Left lung (tissue), 10 donors: ENCODE measurements around the gene PCF11. TPM values are rescaled to one million over a fixed set of nuclear protein-coding genes. Genes with fewer than 3 reads are reported as not detected.

Experiments
- ATAC-seq: fragments of 200-7000 bp; cut with Tn5 transposase; one replicate; pipeline ENCODE4 v1.9.1; 2020; ENCODE audit warnings: moderate library complexity
- DNase-seq, 4 donors: peaks; one replicate each; pipeline ENCODE4 v3.0.0-alpha.2; 2013 to 2020
- H3K27ac ChIP-seq, 2 donors: fragments of 200-600 bp; sonication (generic) in 1 of 2; one replicate each; pipeline versions ENCODE4 v1.5.0 to v1.8.0; 2020 to 2021
- H3K27me3 ChIP-seq, 2 donors: fragments of 200-600 bp; sonication (generic) in 1 of 2; one replicate each; pipeline versions ENCODE4 v1.5.0 to v1.8.0; 2020 to 2021
- H3K36me3 ChIP-seq, 2 donors: fragments of 200-600 bp; sonication (generic) in 1 of 2; one replicate each; pipeline versions ENCODE4 v1.5.0 to v1.8.0; 2020 to 2021
- H3K4me1 ChIP-seq, 2 donors: fragments of 200-600 bp; one replicate each; pipeline ENCODE4 v1.8.0; 2021
- H3K4me3 ChIP-seq, 2 donors: fragments of 200-600 bp; sonication (generic) in 1 of 2; one replicate each; pipeline versions ENCODE4 v1.5.0 to v1.8.0; 2020 to 2021; ENCODE audit warnings: mild to moderate bottlenecking in 1 of 2
- H3K9me3 ChIP-seq, 2 donors: fragments of 200-600 bp; sonication (generic) in 1 of 2; one replicate each; pipeline versions ENCODE4 v1.5.0 to v1.8.0; 2020 to 2021
- intact Hi-C, 2 donors: fragments of 100-400 bp; cut with DNase I; formaldehyde crosslinking; loops; one replicate each; pipeline versions ENCODE4 v1.11.2 to v1.14.2; 2022
- polyA plus RNA-seq, 6 donors: library from polyadenylated mRNA; unstranded; fragments of 120-200 nt; gene quantifications; one replicate each; pipeline ENCODE4 v1.2.1, GENCODE V29; 2013; ENCODE audit not compliant: insufficient read length in 6 of 6
- total RNA-seq, 2 donors: library from RNA; stranded (reverse); fragmentation: NEBNext Ultra II Directional; extraction: Animal tissue kit (Norgen Biotek cat#: 25700); gene quantifications; one replicate each; pipeline ENCODE4 v1.2.1, GENCODE V29; 2021
- TF ChIP-seq, protein P1 (sequence below), 2 donors: fragments of 200-600 bp; sonication (generic) in 1 of 2; IDR thresholded peaks; one replicate each; pipeline versions ENCODE4 v1.5.0 to v1.8.0; 2021; ENCODE audit warnings: antibody characterized with exemption in 2 of 2
- donor health status: DM: no; HTN: yes; CAD: no.
- donor health status: DM: no; HTN: no; CAD: no.

Gene PCF11
- total and polyA plus RNA-seq, 8 donors: 35.8 to 91.1 (median 80.5) TPM

DNA sequence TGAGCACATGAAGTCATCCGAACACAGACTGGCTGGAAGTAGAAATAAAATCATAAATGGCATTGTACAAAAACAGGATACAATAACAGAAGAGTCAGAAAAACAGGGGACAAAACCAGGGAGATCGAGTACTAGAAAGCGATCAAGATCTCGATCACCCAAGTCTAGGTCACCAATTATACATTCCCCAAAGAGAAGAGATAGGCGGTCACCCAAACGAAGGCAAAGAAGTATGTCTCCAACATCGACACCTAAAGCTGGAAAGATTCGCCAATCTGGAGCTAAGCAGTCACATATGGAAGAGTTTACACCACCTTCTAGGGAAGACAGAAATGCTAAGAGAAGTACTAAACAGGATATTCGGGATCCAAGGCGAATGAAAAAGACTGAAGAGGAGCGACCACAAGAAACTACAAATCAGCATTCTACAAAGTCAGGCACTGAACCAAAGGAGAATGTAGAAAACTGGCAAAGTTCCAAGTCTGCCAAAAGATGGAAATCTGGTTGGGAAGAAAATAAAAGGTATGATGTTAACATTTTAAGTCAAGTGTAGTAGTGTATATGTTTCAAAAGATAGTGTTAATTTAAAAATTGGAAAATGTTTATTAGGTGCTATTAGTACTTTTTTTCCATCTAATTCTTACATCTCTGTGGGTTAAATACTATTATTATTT, 9.4 kb downstream of the PCF11 start:
- no peak overlapping the region for H3K4me3 ChIP-seq
- ATAC-seq (no peak), DNase-seq (no peak)
- H3K27me3 ChIP-seq: no peaks in the 10 kb centered on the region
- peaks cover 0 to 74% of the 10 kb centered on the region in 2 donors for H3K36me3 ChIP-seq
- intact Hi-C loops: no loop called here
- TF ChIP-seq, protein P1, sequence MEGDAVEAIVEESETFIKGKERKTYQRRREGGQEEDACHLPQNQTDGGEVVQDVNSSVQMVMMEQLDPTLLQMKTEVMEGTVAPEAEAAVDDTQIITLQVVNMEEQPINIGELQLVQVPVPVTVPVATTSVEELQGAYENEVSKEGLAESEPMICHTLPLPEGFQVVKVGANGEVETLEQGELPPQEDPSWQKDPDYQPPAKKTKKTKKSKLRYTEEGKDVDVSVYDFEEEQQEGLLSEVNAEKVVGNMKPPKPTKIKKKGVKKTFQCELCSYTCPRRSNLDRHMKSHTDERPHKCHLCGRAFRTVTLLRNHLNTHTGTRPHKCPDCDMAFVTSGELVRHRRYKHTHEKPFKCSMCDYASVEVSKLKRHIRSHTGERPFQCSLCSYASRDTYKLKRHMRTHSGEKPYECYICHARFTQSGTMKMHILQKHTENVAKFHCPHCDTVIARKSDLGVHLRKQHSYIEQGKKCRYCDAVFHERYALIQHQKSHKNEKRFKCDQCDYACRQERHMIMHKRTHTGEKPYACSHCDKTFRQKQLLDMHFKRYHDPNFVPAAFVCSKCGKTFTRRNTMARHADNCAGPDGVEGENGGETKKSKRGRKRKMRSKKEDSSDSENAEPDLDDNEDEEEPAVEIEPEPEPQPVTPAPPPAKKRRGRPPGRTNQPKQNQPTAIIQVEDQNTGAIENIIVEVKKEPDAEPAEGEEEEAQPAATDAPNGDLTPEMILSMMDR (IDR thresholded peaks at IDR 0.05): no peak
- H3K27ac ChIP-seq: no peak overlapping the region
- peaks cover 16 to 50% of the 10 kb centered on the region in 2 donors for H3K4me1 ChIP-seq
- no peaks in the 10 kb centered on the region for H3K9me3 ChIP-seq

DNA sequence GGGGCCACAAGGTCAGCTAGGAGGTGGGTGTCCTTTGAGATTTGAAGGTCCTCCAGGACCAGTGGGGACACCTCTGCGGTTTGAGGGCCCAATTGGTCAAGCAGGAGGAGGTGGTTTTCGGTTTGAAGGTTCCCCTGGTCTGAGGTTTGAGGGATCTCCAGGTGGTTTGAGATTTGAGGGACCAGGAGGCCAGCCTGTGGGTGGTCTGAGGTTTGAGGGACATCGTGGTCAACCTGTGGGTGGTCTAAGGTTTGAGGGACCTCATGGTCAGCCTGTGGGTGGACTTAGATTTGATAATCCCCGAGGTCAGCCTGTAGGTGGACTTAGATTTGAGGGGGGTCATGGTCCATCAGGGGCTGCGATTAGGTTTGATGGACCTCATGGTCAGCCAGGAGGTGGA, 11.8 kb downstream of the PCF11 start:
- no peak overlapping the region for H3K4me3 ChIP-seq
- TF ChIP-seq, protein P1 (IDR thresholded peaks at IDR 0.05): no peak
- H3K4me1 ChIP-seq: peaks cover 15 to 53% of the 10 kb centered on the region in 2 donors
- ATAC-seq: no peak
- no peaks in the 10 kb centered on the region for H3K9me3 ChIP-seq
- H3K27ac ChIP-seq: no peak overlapping the region
- intact Hi-C loops: no loop called here
- H3K27me3 ChIP-seq: no peaks in the 10 kb centered on the region
- no peak for DNase-seq
- H3K36me3 ChIP-seq: peaks cover 0 to 91% of the 10 kb centered on the region in 2 donors

- no peak overlapping the region for H3K4me3 ChIP-seq
- TF ChIP-seq, protein P1 (IDR thresholded peaks at IDR 0.05): no peak
- H3K27ac ChIP-seq: no peak overlapping the region
- DNase-seq (no peak), ATAC-seq (no peak)
- peaks cover 0 to 88% of the 10 kb centered on the region in 2 donors for H3K36me3 ChIP-seq
- no peaks in the 10 kb centered on the region for H3K9me3 ChIP-seq
- H3K27me3 ChIP-seq: no peaks in the 10 kb centered on the region
- intact Hi-C loops: no loop called here
- H3K4me1 ChIP-seq: peaks cover 23 to 74% of the 10 kb centered on the region in 2 donors
These were observed 13.9 kb downstream of the PCF11 start for GRCh38 chr11:83170865-83171264.

DNA sequence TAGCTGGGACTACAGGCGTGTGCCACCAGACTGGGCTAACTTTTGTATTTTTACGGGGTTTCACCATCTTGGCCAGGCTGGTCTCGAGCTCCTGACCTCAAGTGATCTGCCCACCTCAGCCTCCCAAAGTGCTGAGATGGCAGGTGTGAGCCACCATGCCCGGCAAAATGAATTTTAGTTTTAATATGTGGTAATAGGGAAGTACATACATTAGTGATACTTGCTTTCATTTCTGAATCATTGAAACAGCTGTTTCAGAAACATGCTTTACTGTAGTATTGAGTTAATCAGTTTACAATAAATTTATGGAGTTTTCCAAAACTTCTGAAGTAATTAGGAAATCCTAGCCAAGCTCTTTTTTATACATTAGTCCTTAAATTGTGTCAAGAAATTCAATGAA, 15.6 kb downstream of the PCF11 start:
- DNase-seq (no peak), ATAC-seq (no peak)
- Histone ChIP-seq H3K27me3 (no peaks in the 10 kb centered on the region), H3K27ac (no peak overlapping the region), H3K4me1 (peaks cover 24 to 78% of the 10 kb centered on the region in 2 donors), H3K9me3 (no peaks in the 10 kb centered on the region), H3K4me3 (no peak overlapping the region), H3K36me3 (peaks cover 0 to 88% of the 10 kb centered on the region in 2 donors)
- TF ChIP-seq, protein P1 (IDR thresholded peaks at IDR 0.05): no peak
- intact Hi-C loops: no loop called here

GRCh38 chr11:83174008-83174407, 17.1 kb downstream of the PCF11 start:
- H3K9me3 ChIP-seq: no peaks in the 10 kb centered on the region
- TF ChIP-seq, protein P1 (IDR thresholded peaks at IDR 0.05): no peak
- intact Hi-C loops: no loop called here
- no peak overlapping the region for H3K4me3 ChIP-seq
- no peaks in the 10 kb centered on the region for H3K27me3 ChIP-seq
- H3K27ac ChIP-seq: peak overlapping the region in 1 of 2 donors; percentile 3
- no peak for DNase-seq
- peaks cover 24 to 73% of the 10 kb centered on the region in 2 donors for H3K4me1 ChIP-seq
- peaks cover 0 to 88% of the 10 kb centered on the region in 2 donors for H3K36me3 ChIP-seq
- ATAC-seq: peak; percentile 74
